Stimulated activated CD4-positive, alpha-beta T cell treated with anti-CD3 and anti-CD28 coated beads, Interleukin-1b, Interleukin-23, amount 100 ng/mL, for 4 hours (primary cell): ENCODE measurements around the gene AKAP12.
"Not testable (repeated sequence)": the region's sequence is repeated elsewhere in the genome, so short reads cannot be mapped to it uniquely, and the experiment has no call there.

Experiments
- DNase-seq, 2 donors: peaks; one replicate each; pipeline ENCODE4 v3.0.0-alpha.2; 2020; ENCODE audit warnings: low read depth in 2 of 2

AKAP12 gene

GRCh38 chr6:151341476-151342195, 101.9 kb downstream of the AKAP12 start:
- DNase-seq = no peak

- DNase-seq = not testable (repeated sequence)
Measured at GRCh38 chr6:151342750-151343149, 103.0 kb downstream of the AKAP12 start.

GRCh38 chr6:151349651-151350270, 110.0 kb downstream of the AKAP12 start:
- no peak for DNase-seq

- DNase-seq = no peak
Measured at GRCh38 chr6:151350442-151351145, 110.8 kb downstream of the AKAP12 start.

- DNase-seq = no peak
Measured at GRCh38 chr6:151351146-151351700, 111.5 kb downstream of the AKAP12 start.

GRCh38 chr6:151351731-151352130, 112.0 kb downstream of the AKAP12 start:
- DNase-seq = no peak

GRCh38 chr6:151352410-151353396, 112.9 kb downstream of the AKAP12 start:
- no peak for DNase-seq

GRCh38 chr6:151353795-151354194, 114.0 kb downstream of the AKAP12 start:
- DNase-seq = no peak

- not testable (repeated sequence) for DNase-seq
Measured at GRCh38 chr6:151356983-151357382, 117.2 kb downstream of the AKAP12 start.

- DNase-seq = no peak
Measured at GRCh38 chr6:151357758-151358436, 118.1 kb downstream of the AKAP12 start.

- DNase-seq = no peak
Measured at GRCh38 chr6:151358475-151358874, 118.7 kb downstream of the AKAP12 start.

- DNase-seq = no peak
Measured at GRCh38 chr6:151359486-151359885, 119.7 kb downstream of the AKAP12 start.

GRCh38 chr6:151365233-151365632, 125.5 kb downstream of the AKAP12 start:
- no peak for DNase-seq

- no peak for DNase-seq
Measured at GRCh38 chr6:151370509-151371078, 130.8 kb downstream of the AKAP12 start.

GRCh38 chr6:151372164-151372563, 132.4 kb downstream of the AKAP12 start:
- DNase-seq = no peak

- DNase-seq = no peak
Measured at GRCh38 chr6:151374036-151374683, 134.4 kb downstream of the AKAP12 start.

GRCh38 chr6:151375833-151376232, 136.1 kb downstream of the AKAP12 start:
- no peak for DNase-seq

GRCh38 chr6:151376440-151376839, 136.7 kb downstream of the AKAP12 start:
- no peak for DNase-seq

- DNase-seq = no peak
Measured at GRCh38 chr6:151377095-151377494, 137.3 kb downstream of the AKAP12 start.
